ENCODE data around the gene TTC34. TPM values are rescaled to one million over a fixed set of nuclear protein-coding genes. Genes with fewer than 3 reads are reported as not detected.
A peak's percentile ranks its signal among the peaks of the same experiment; 100 is the strongest.
"Not testable (repeated sequence)": the region's sequence is repeated elsewhere in the genome, so short reads cannot be mapped to it uniquely, and the experiment has no call there.

Gene TTC34
- total RNA-seq, 1 experiment from 2014 or later, result 1.3 TPM

GRCh38 chr1:2684000-2684399 lies 117.5 kb downstream of the TTC34 start:
- H3K36me3 ChIP-seq (ENCODE audit: control insufficient read depth in 1 of 2, insufficient read depth in 2 of 2, low read length in 2 of 2); ATAC-seq; H2AFZ ChIP-seq (ENCODE audit: low read depth, low read length, poor library complexity, severe bottlenecking); DNase-seq (ENCODE audit: low read depth, low spot score); H3K27ac ChIP-seq (ENCODE audit: low read depth, low read length); H3K79me2 ChIP-seq (ENCODE audit: insufficient read depth, low read length); H3K4me2 ChIP-seq (ENCODE audit: low read length); H3K9me3 ChIP-seq (ENCODE audit: control insufficient read depth in 1 of 2, insufficient read depth in 1 of 2, low read depth in 1 of 2, low read length in 2 of 2); H3K9me2 ChIP-seq (ENCODE audit: insufficient read depth); H3K4me3 ChIP-seq (replicated peaks in 1 of 2; ENCODE audit: low read depth in 1 of 2, low read length in 2 of 2); H3K4me1 ChIP-seq (ENCODE audit: control insufficient read depth in 1 of 2, insufficient read depth in 2 of 2, low read length in 2 of 2); BruUV-seq (replicated peaks); H4K20me1 ChIP-seq (ENCODE audit: insufficient read depth); CTCF ChIA-PET; POLR2A ChIA-PET; intact Hi-C loops (cut with micrococcal nuclease); RAD21 ChIA-PET (ENCODE audit: low non-redundant PET in 1 of 2, low total read pairs in 2 of 2, uncharacterized antibody in 2 of 2, unreplicated experiment in 2 of 2); H3K9ac ChIP-seq (ENCODE audit: low read length): not testable (repeated sequence)
- TF ChIP-seq EZH2phosphoT487 (IDR thresholded peaks at IDR 0.05; ENCODE audit: borderline replicate concordance), result peak; percentile 70; the same call in 1 of the 2 replicates
- H3K27me3 ChIP-seq (ENCODE audit: insufficient read depth, low read length), result peaks cover 25% of the 10 kb centered on the region

- POLR2A ChIA-PET; H2AFZ ChIP-seq (ENCODE audit: low read depth, low read length, poor library complexity, severe bottlenecking); intact Hi-C loops (cut with micrococcal nuclease); H3K79me2 ChIP-seq (ENCODE audit: insufficient read depth, low read length); DNase-seq (ENCODE audit: low read depth, low spot score); BruUV-seq (replicated peaks); H3K4me3 ChIP-seq (replicated peaks in 1 of 2; ENCODE audit: low read depth in 1 of 2, low read length in 2 of 2); RAD21 ChIA-PET (ENCODE audit: low non-redundant PET in 1 of 2, low total read pairs in 2 of 2, uncharacterized antibody in 2 of 2, unreplicated experiment in 2 of 2); H3K27ac ChIP-seq (ENCODE audit: low read depth, low read length); H3K9ac ChIP-seq (ENCODE audit: low read length); H3K36me3 ChIP-seq (ENCODE audit: control insufficient read depth in 1 of 2, insufficient read depth in 2 of 2, low read length in 2 of 2); H4K20me1 ChIP-seq (ENCODE audit: insufficient read depth); H3K9me2 ChIP-seq (ENCODE audit: insufficient read depth); H3K9me3 ChIP-seq (ENCODE audit: control insufficient read depth in 1 of 2, insufficient read depth in 1 of 2, low read depth in 1 of 2, low read length in 2 of 2); ATAC-seq; CTCF ChIA-PET; H3K4me1 ChIP-seq (ENCODE audit: control insufficient read depth in 1 of 2, insufficient read depth in 2 of 2, low read length in 2 of 2); H3K4me2 ChIP-seq (ENCODE audit: low read length): not testable (repeated sequence)
- peaks cover 25% of the 10 kb centered on the region for H3K27me3 ChIP-seq (ENCODE audit: insufficient read depth, low read length)
Observed at GRCh38 chr1:2683321-2683741, 118.2 kb downstream of the TTC34 start.

GRCh38 chr1:2682879-2683278 lies 118.6 kb downstream of the TTC34 start:
- DNase-seq (ENCODE audit: low read depth, low spot score); CTCF ChIA-PET; ATAC-seq; H3K4me1 ChIP-seq (ENCODE audit: control insufficient read depth in 1 of 2, insufficient read depth in 2 of 2, low read length in 2 of 2); H2AFZ ChIP-seq (ENCODE audit: low read depth, low read length, poor library complexity, severe bottlenecking); H4K20me1 ChIP-seq (ENCODE audit: insufficient read depth); RAD21 ChIA-PET (ENCODE audit: low non-redundant PET in 1 of 2, low total read pairs in 2 of 2, uncharacterized antibody in 2 of 2, unreplicated experiment in 2 of 2); POLR2A ChIA-PET; H3K4me2 ChIP-seq (ENCODE audit: low read length); H3K9me3 ChIP-seq (ENCODE audit: control insufficient read depth in 1 of 2, insufficient read depth in 1 of 2, low read depth in 1 of 2, low read length in 2 of 2); intact Hi-C loops (cut with micrococcal nuclease); H3K36me3 ChIP-seq (ENCODE audit: control insufficient read depth in 1 of 2, insufficient read depth in 2 of 2, low read length in 2 of 2); H3K9me2 ChIP-seq (ENCODE audit: insufficient read depth); H3K27ac ChIP-seq (ENCODE audit: low read depth, low read length); H3K9ac ChIP-seq (ENCODE audit: low read length); H3K4me3 ChIP-seq (replicated peaks in 1 of 2; ENCODE audit: low read depth in 1 of 2, low read length in 2 of 2); BruUV-seq (replicated peaks); H3K79me2 ChIP-seq (ENCODE audit: insufficient read depth, low read length): not testable (repeated sequence)
- H3K27me3 ChIP-seq (ENCODE audit: insufficient read depth, low read length), result peaks cover 21% of the 10 kb centered on the region

GRCh38 chr1:2676726-2677125 lies 124.8 kb downstream of the TTC34 start:
- H3K27ac ChIP-seq (ENCODE audit: low read depth, low read length); H3K4me2 ChIP-seq (ENCODE audit: low read length); H3K27me3 ChIP-seq (ENCODE audit: insufficient read depth, low read length); H3K9ac ChIP-seq (ENCODE audit: low read length); intact Hi-C loops (cut with micrococcal nuclease); CTCF ChIA-PET; H3K9me3 ChIP-seq (ENCODE audit: control insufficient read depth in 1 of 2, insufficient read depth in 1 of 2, low read depth in 1 of 2, low read length in 2 of 2); DNase-seq (ENCODE audit: low read depth, low spot score); BruUV-seq (replicated peaks); ATAC-seq; H4K20me1 ChIP-seq (ENCODE audit: insufficient read depth); H3K4me1 ChIP-seq (ENCODE audit: control insufficient read depth in 1 of 2, insufficient read depth in 2 of 2, low read length in 2 of 2); H2AFZ ChIP-seq (ENCODE audit: low read depth, low read length, poor library complexity, severe bottlenecking); H3K9me2 ChIP-seq (ENCODE audit: insufficient read depth); H3K36me3 ChIP-seq (ENCODE audit: control insufficient read depth in 1 of 2, insufficient read depth in 2 of 2, low read length in 2 of 2); RAD21 ChIA-PET (ENCODE audit: low non-redundant PET in 1 of 2, low total read pairs in 2 of 2, uncharacterized antibody in 2 of 2, unreplicated experiment in 2 of 2); POLR2A ChIA-PET; H3K79me2 ChIP-seq (ENCODE audit: insufficient read depth, low read length); H3K4me3 ChIP-seq (replicated peaks in 1 of 2; ENCODE audit: low read depth in 1 of 2, low read length in 2 of 2): not testable (repeated sequence)
